GM23248 (cell line): Measurements from ENCODE around the gene PDIA6. TPM values are rescaled to one million over a fixed set of nuclear protein-coding genes. Genes with fewer than 3 reads are reported as not detected.
"Not testable (repeated sequence)": the region's sequence is repeated elsewhere in the genome, so short reads cannot be mapped to it uniquely, and the experiment has no call there.

ENCODE experiments used
- DNase-seq: peaks from one replicate; pipeline ENCODE4 v3.0.0-alpha.2; 2015
- H2AFZ ChIP-seq: fragments of 200-600 bp; sonication (generic); 2 replicates; pipeline ENCODE4 v1.6.1; 2016; ENCODE audit warnings: antibody characterized with exemption
- H3F3A ChIP-seq: fragments of 200-600 bp; sonication (generic); 2 replicates; pipeline ENCODE4 v1.6.1; 2016; ENCODE audit warnings: mild to moderate bottlenecking, antibody characterized with exemption, mixed run types; ENCODE audit not compliant: insufficient read depth
- H3K27ac ChIP-seq: fragments of 200-600 bp; sonication (generic); 2 replicates; pipeline ENCODE4 v1.5.1; 2016; ENCODE audit warnings: mild to moderate bottlenecking
- H3K27me3 ChIP-seq: fragments of 200-600 bp; sonication (generic); replicated peaks from 2 replicates; pipeline ENCODE4 v1.6.1; 2016; ENCODE audit warnings: mild to moderate bottlenecking; ENCODE audit not compliant: insufficient read depth
- H3K36me3 ChIP-seq: fragments of 200-600 bp; sonication (generic); 2 replicates; pipeline ENCODE4 v1.6.1; 2016; ENCODE audit warnings: low read depth, mild to moderate bottlenecking
- H3K4me1 ChIP-seq: fragments of 200-600 bp; sonication (generic); 2 replicates; pipeline ENCODE4 v1.6.1; 2016; ENCODE audit warnings: mild to moderate bottlenecking; ENCODE audit not compliant: insufficient read depth
- H3K4me2 ChIP-seq: fragments of 200-600 bp; sonication (generic); one replicate; pipeline ENCODE4 v1.6.1; 2016; ENCODE audit warnings: mild to moderate bottlenecking; ENCODE audit not compliant: unreplicated experiment
- H3K4me3 ChIP-seq: fragments of 200-600 bp; sonication (generic); 2 replicates; pipeline ENCODE4 v1.5.1; 2016; ENCODE audit warnings: mild to moderate bottlenecking
- H3K79me2 ChIP-seq: fragments of 200-600 bp; sonication (generic); 2 replicates; pipeline ENCODE4 v1.6.1; 2016; ENCODE audit warnings: mild to moderate bottlenecking; ENCODE audit not compliant: insufficient read depth
- H3K9ac ChIP-seq: fragments of 200-600 bp; sonication (generic); 2 replicates; pipeline ENCODE4 v1.6.1; 2016; ENCODE audit warnings: mild to moderate bottlenecking
- H3K9me2 ChIP-seq: fragments of 200-600 bp; sonication (generic); 2 replicates; pipeline ENCODE4 v1.6.1; 2016; ENCODE audit warnings: mixed run types, mild to moderate bottlenecking, moderate library complexity; ENCODE audit not compliant: insufficient read depth
- H3K9me3 ChIP-seq: fragments of 200-600 bp; sonication (generic); one replicate; pipeline ENCODE4 v1.6.1; 2017; ENCODE audit warnings: low read depth
- H4K20me1 ChIP-seq: fragments of 200-600 bp; sonication (generic); 2 replicates; pipeline ENCODE4 v1.6.0; 2016; ENCODE audit not compliant: insufficient read depth
- EZH2 ChIP-seq: fragments of 200-600 bp; sonication (generic); IDR thresholded peaks from 2 replicates; pipeline ENCODE4 v1.6.1; 2018; ENCODE audit warnings: antibody characterized with exemption, mild to moderate bottlenecking; ENCODE audit not compliant: insufficient read depth, poor library complexity, severe bottlenecking
- EZH2phosphoT487 ChIP-seq: fragments of 200-600 bp; sonication (generic); IDR thresholded peaks from 2 replicates; pipeline ENCODE4 v1.6.1; 2018; ENCODE audit warnings: antibody characterized with exemption, moderate library complexity, mild to moderate bottlenecking, low read depth; ENCODE audit not compliant: insufficient read depth
- WGBS, 2 experiments: methylation state at CpG; one replicate each; pipeline ENCODE4 v1.1.6; 2015 to 2017; ENCODE audit warnings: low lambda C conversion rate in 2 of 2, low coverage in 1 of 2; ENCODE audit errors: missing lambda C conversion rate in 2 of 2; 5-methylcytosine and 5-hydroxymethylcytosine counted together
- in situ Hi-C: fragments of 300-500 bp; cut with MboI; formaldehyde crosslinking; loops from 2 replicates; pipeline ENCODE4 v1.15.0; 2020
- polyA plus RNA-seq: library from polyadenylated mRNA; unstranded; fragments of >200 nt; fragmentation: Nextera tagmentation; extraction: Ambion mirVana; gene quantifications from 2 replicates; pipeline ENCODE4 v1.2.1, GENCODE V29; 2016
- total RNA-seq: library from RNA; depleted of rRNA; stranded (reverse); fragments of >200 nt; shearing (Covaris generic); gene quantifications from 2 replicates; pipeline ENCODE4 v1.2.3, GENCODE V29; 2014

PDIA6 gene
- total and polyA plus RNA-seq, 2 experiments from 2014 or later: 363 to 502 TPM

DNA sequence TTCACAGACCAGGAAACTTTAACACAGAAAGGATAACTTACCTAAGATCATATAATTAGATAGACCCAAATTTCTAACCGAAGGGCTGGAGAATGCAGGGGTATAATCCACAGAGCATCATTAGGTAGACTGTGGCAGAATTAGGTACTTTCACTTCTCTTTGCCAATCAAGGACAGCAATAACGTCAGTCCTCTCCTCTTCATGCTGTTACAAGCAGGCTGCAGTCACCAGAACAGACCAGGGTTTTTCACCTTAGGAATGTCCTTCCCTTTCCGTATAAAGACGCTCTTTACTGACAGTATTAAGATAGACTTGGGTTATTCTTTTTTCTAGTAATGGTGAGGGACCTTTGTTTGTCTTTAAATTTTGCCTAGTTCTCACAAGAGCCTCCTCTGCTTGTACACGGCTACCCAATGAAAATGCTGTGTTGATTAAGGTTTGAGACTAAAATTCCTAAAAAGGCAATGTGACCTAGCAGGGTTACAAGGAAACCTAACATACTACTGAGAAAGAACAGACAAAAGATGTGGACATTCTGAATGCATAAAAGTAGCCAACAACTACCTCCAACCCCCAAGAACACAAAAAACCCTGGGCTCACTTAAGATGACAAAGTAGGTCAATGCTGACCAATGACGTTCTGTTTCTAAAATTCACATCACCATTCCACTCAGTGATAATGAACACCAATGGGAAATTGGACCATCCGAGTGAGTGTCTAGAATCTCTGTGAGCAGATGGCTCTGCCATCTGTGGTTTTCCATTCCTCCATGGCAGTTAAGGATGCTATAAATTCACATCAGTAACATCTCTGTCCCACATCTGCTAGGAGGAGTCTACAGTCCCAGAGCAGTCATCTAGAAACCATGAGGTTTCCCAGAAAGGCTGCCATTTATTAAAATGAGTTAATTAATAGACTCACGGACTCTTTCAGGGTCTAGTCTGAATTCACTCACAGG, 2.1 kb downstream of the PDIA6 start:
- Histone ChIP-seq H4K20me1 (no peaks in the 10 kb centered on the region), H3K79me2 (peaks cover 67% of the 10 kb centered on the region), H3K9me2 (no peaks in the 10 kb centered on the region), H3K4me1 (peaks cover 17% of the 10 kb centered on the region), H3K9me3 (no peaks in the 10 kb centered on the region), H3K4me2 (peak overlapping the region; percentile 84), H3K27ac (peak overlapping the region; percentile 67; the same call in 1 of the 2 replicates), H3K9ac (peak overlapping the region; percentile 93), H3K27me3 (no peaks in the 10 kb centered on the region), H3F3A (peaks cover 5% of the 10 kb centered on the region; the same call in 1 of the 2 replicates), H3K4me3 (peak overlapping the region; percentile 86), H2AFZ (no peak overlapping the region), H3K36me3 (no peaks in the 10 kb centered on the region)
- in situ Hi-C loops: no loop called here
- DNase-seq: peak; percentile 34
- WGBS, 2 experiments: 69 to 70% methylated on average over 8 of the region's 8 CpGs
- TF ChIP-seq EZH2 (no peak), EZH2phosphoT487 (no peak)

DNA sequence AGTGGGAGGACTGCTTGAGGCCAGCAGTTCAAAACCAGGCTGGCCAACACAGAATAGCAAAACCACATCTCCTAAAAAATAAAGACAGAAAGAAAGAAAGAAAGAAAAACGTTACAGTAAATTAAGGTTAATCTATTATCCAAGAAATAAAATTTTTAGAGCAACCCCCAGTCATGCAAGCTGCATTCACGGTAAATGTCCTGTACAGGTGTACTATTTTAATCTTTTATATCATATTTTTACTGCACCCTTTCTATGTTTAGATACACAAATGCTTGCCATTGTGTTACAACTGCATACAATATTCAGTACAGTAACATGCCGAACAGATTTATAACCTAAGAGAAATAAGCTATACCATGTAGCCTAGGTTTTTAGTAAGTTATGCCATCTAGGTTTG, 6.0 kb downstream of the PDIA6 start:
- H3K4me1 ChIP-seq: peaks cover 17% of the 10 kb centered on the region
- in situ Hi-C loops: no loop called here

DNA sequence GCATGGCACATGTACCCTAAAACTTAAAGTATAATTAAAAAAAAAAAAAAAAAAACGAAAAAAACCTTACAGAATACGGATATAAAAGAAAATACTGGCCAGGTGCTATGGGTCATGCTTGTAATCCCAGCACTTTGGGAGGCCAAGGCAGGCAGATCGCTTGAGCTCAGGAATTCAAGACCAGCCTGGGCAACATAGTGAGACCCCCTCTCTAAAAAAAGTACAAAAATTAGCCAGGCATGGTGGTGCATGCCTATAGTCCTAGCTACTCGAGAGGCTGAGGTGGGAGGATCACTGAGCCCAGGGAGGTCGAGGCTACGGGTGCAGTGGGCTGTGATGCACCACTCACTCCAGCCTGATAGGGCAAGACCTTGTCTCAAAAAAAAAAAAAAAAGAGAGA, 6.6 kb downstream of the PDIA6 start:
- H3K36me3 ChIP-seq: peaks cover 15% of the 10 kb centered on the region
- H3K4me1 ChIP-seq: peaks cover 14% of the 10 kb centered on the region
- H3F3A ChIP-seq, H3K4me3 ChIP-seq, DNase-seq, H4K20me1 ChIP-seq, H2AFZ ChIP-seq, H3K27me3 ChIP-seq, in situ Hi-C loops, H3K9ac ChIP-seq, H3K4me2 ChIP-seq, H3K9me2 ChIP-seq, H3K27ac ChIP-seq, H3K9me3 ChIP-seq: not testable (repeated sequence)
- H3K79me2 ChIP-seq: peaks cover 84% of the 10 kb centered on the region
- WGBS, 2 experiments: 77 to 94% methylated on average over 5 to 6 of the region's 6 CpGs

More for the DNA sequence above, 6.0 kb downstream of the PDIA6 start:
- Histone ChIP-seq H3K27ac (no peak overlapping the region), H2AFZ (no peak overlapping the region), H3K9me3 (no peaks in the 10 kb centered on the region), H3K4me3 (no peak overlapping the region), H4K20me1 (no peaks in the 10 kb centered on the region), H3K79me2 (peaks cover 84% of the 10 kb centered on the region), H3F3A (peaks cover 5% of the 10 kb centered on the region; the same call in 1 of the 2 replicates), H3K9ac (no peak overlapping the region), H3K27me3 (no peaks in the 10 kb centered on the region), H3K4me2 (no peak overlapping the region), H3K9me2 (no peaks in the 10 kb centered on the region), H3K36me3 (peaks cover 10% of the 10 kb centered on the region)
- DNase-seq: no peak
- TF ChIP-seq EZH2phosphoT487: no peak
- no peak for TF ChIP-seq EZH2
- 85 to 89% methylated on average over 3 of the region's 3 CpGs for WGBS, 2 experiments

DNA sequence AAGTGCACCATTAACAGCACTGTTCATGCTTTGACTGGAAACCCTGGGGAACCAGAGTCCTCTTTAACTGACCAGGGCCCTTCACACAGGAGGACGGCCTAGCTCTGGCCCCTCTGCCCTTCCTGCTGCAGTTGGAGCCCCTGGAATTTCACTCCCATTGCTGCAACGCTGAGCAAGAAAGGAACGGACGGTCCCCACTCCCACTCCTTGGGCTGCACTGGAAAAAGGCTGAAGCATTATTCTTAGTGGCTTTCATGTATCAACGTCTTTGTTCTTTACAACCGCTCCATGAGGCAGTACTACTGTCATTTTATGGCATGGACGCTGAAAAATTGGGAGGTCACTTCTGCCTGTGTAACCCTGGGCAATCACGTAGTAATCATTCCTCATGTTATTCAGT, 9.9 kb downstream of the PDIA6 start:
- Histone ChIP-seq H3K4me2 (no peak overlapping the region), H3K79me2 (peaks cover 84% of the 10 kb centered on the region), H3K4me3 (no peak overlapping the region), H3K4me1 (no peaks in the 10 kb centered on the region), H3K27me3 (no peaks in the 10 kb centered on the region), H3K9me3 (no peaks in the 10 kb centered on the region), H3K36me3 (peaks cover 25% of the 10 kb centered on the region), H3K27ac (no peak overlapping the region), H2AFZ (no peak overlapping the region), H3K9ac (no peak overlapping the region), H4K20me1 (no peaks in the 10 kb centered on the region; the same call in 1 of the 2 replicates), H3F3A (no peaks in the 10 kb centered on the region), H3K9me2 (no peaks in the 10 kb centered on the region)
- TF ChIP-seq EZH2: no peak
- no peak for TF ChIP-seq EZH2phosphoT487
- DNase-seq: no peak
- 85 to 86% methylated on average over 8 of the region's 8 CpGs for WGBS, 2 experiments
- in situ Hi-C loops: no loop called here
